ENCODE results near the gene SYK.
"Not testable (repeated sequence)": the region's sequence is repeated elsewhere in the genome, so short reads cannot be mapped to it uniquely, and the experiment has no call there.

SYK gene

GRCh38 chr9:90787771-90788460 is 13.7 kb upstream of the SYK start:
- H3K27me3 ChIP-seq (ENCODE audit: insufficient read depth, low read length, poor library complexity, severe bottlenecking): no peaks in the 10 kb centered on the region
- H3K9me3 ChIP-seq (ENCODE audit: insufficient read depth, low read depth, low read length): no peaks in the 10 kb centered on the region
- no peak overlapping the region for H3K9ac ChIP-seq (ENCODE audit: low read depth, low read length, poor library complexity, severe bottlenecking)
- no peak overlapping the region for H2AFZ ChIP-seq (ENCODE audit: low read length)
- no peak overlapping the region for H3K4me3 ChIP-seq (ENCODE audit: low read length, poor library complexity, severe bottlenecking)
- no peak for TF ChIP-seq EZH2phosphoT487 (IDR thresholded peaks at IDR 0.05; ENCODE audit: borderline replicate concordance)
- TF ChIP-seq, protein P1, sequence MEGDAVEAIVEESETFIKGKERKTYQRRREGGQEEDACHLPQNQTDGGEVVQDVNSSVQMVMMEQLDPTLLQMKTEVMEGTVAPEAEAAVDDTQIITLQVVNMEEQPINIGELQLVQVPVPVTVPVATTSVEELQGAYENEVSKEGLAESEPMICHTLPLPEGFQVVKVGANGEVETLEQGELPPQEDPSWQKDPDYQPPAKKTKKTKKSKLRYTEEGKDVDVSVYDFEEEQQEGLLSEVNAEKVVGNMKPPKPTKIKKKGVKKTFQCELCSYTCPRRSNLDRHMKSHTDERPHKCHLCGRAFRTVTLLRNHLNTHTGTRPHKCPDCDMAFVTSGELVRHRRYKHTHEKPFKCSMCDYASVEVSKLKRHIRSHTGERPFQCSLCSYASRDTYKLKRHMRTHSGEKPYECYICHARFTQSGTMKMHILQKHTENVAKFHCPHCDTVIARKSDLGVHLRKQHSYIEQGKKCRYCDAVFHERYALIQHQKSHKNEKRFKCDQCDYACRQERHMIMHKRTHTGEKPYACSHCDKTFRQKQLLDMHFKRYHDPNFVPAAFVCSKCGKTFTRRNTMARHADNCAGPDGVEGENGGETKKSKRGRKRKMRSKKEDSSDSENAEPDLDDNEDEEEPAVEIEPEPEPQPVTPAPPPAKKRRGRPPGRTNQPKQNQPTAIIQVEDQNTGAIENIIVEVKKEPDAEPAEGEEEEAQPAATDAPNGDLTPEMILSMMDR (conservative IDR thresholded peaks at IDR 0.05; ENCODE audit: low read length): no peak
- no peaks in the 10 kb centered on the region for H3F3A ChIP-seq (ENCODE audit: low read depth)
- no peaks in the 10 kb centered on the region for H3K79me2 ChIP-seq (ENCODE audit: insufficient read depth, low read length)
- H3K4me2 ChIP-seq (ENCODE audit: low read depth, low read length, poor library complexity, severe bottlenecking): no peak overlapping the region
- H3K9me2 ChIP-seq (replicated peaks; ENCODE audit: low read depth, low read length): no peaks in the 10 kb centered on the region
- H4K20me1 ChIP-seq (ENCODE audit: insufficient read depth, low read length, poor library complexity, severe bottlenecking): no peaks in the 10 kb centered on the region
- H3K36me3 ChIP-seq (ENCODE audit: insufficient read depth, low read length): no peaks in the 10 kb centered on the region
- H3K4me1 ChIP-seq (ENCODE audit: insufficient read depth, low read length, poor library complexity, severe bottlenecking): peaks cover 5% of the 10 kb centered on the region

DNA sequence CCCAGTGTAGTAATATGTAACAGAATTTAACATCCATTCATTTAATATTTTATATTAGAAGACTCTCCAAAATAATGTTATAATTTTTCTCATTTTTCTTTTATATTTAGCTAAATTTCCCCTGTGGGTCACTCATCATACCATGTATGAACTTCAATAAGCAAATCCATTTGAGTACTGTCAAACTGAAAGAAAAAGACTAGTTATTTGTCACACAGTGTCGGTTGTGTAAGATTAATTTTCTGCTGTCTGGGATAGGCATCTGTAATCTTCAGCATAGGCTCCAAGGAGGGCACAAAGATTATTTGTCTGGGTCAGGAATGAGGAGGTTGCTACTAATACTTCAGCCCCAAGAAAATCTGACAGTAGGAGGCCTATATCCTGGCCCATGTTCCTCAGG is 13.1 kb upstream of the SYK start:
- H3K9me2 ChIP-seq (replicated peaks; ENCODE audit: low read depth, low read length): not testable (repeated sequence)

DNA sequence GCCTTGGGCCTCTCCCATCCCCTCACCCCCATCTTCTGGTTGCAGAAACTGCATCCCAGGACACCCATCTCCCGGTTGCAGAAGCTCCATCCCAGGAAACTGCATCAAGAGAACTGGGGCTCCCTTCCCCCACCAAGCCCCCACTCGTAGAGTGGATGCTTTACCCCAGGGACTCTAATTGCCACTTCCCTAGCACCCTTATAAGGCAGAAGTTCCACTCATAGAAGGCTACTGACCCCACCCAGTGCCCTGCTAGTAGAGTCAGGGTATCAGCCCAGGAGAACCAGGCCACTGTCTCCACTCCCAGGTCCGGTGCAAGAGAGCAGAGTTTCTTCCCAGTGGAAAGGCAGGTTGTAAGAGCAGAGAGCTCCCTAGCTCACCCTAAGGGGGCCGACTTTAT is 12.2 kb upstream of the SYK start:
- H3K4me2 ChIP-seq (ENCODE audit: low read depth, low read length, poor library complexity, severe bottlenecking): no peak overlapping the region
- no peaks in the 10 kb centered on the region for H3F3A ChIP-seq (ENCODE audit: low read depth)
- no peaks in the 10 kb centered on the region for H3K9me3 ChIP-seq (ENCODE audit: insufficient read depth, low read depth, low read length)
- no peak overlapping the region for H3K4me3 ChIP-seq (ENCODE audit: low read length, poor library complexity, severe bottlenecking)
- no peaks in the 10 kb centered on the region for H3K27me3 ChIP-seq (ENCODE audit: insufficient read depth, low read length, poor library complexity, severe bottlenecking)
- no peaks in the 10 kb centered on the region for H3K36me3 ChIP-seq (ENCODE audit: insufficient read depth, low read length)
- H2AFZ ChIP-seq (ENCODE audit: low read length): no peak overlapping the region
- H3K4me1 ChIP-seq (ENCODE audit: insufficient read depth, low read length, poor library complexity, severe bottlenecking): no peaks in the 10 kb centered on the region
- no peak for TF ChIP-seq EZH2phosphoT487 (IDR thresholded peaks at IDR 0.05; ENCODE audit: borderline replicate concordance)
- TF ChIP-seq, protein P1 (conservative IDR thresholded peaks at IDR 0.05; ENCODE audit: low read length): no peak
- no peaks in the 10 kb centered on the region for H3K9me2 ChIP-seq (replicated peaks; ENCODE audit: low read depth, low read length)
- no peaks in the 10 kb centered on the region for H3K79me2 ChIP-seq (ENCODE audit: insufficient read depth, low read length)
- H4K20me1 ChIP-seq (ENCODE audit: insufficient read depth, low read length, poor library complexity, severe bottlenecking): no peaks in the 10 kb centered on the region
- H3K9ac ChIP-seq (ENCODE audit: low read depth, low read length, poor library complexity, severe bottlenecking): no peak overlapping the region

More for the DNA sequence above, 13.1 kb upstream of the SYK start:
- not testable (repeated sequence) for H2AFZ ChIP-seq (ENCODE audit: low read length); H3K36me3 ChIP-seq (ENCODE audit: insufficient read depth, low read length); H3K4me3 ChIP-seq (ENCODE audit: low read length, poor library complexity, severe bottlenecking); H3K79me2 ChIP-seq (ENCODE audit: insufficient read depth, low read length); H3F3A ChIP-seq (ENCODE audit: low read depth); H3K27me3 ChIP-seq (ENCODE audit: insufficient read depth, low read length, poor library complexity, severe bottlenecking); H3K9me3 ChIP-seq (ENCODE audit: insufficient read depth, low read depth, low read length); H3K9ac ChIP-seq (ENCODE audit: low read depth, low read length, poor library complexity, severe bottlenecking); H3K4me2 ChIP-seq (ENCODE audit: low read depth, low read length, poor library complexity, severe bottlenecking); H4K20me1 ChIP-seq (ENCODE audit: insufficient read depth, low read length, poor library complexity, severe bottlenecking); H3K4me1 ChIP-seq (ENCODE audit: insufficient read depth, low read length, poor library complexity, severe bottlenecking)

DNA sequence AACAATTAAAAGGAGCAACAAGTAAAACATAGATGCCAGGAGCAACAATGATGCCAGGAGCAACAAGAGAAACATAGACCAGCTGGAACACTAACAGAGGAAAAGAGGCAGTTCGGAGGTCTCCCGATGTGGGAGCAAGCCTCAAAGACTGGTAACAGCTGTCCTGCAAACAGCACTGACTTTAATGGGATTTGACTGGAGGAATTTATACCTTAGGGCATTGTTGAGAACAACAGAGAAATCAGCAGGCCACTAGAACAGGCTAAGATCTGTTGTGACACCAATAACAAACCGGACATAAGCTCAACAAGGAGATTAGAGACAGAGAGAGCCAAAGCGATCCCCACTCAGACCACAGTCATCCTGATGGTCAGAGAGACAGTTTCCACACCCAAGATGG is 11.8 kb upstream of the SYK start:
- Histone ChIP-seq H3K36me3 (ENCODE audit: insufficient read depth, low read length) (no peaks in the 10 kb centered on the region), H3K4me2 (ENCODE audit: low read depth, low read length, poor library complexity, severe bottlenecking) (no peak overlapping the region), H2AFZ (ENCODE audit: low read length) (no peak overlapping the region), H3K9me3 (ENCODE audit: insufficient read depth, low read depth, low read length) (no peaks in the 10 kb centered on the region), H3K4me1 (ENCODE audit: insufficient read depth, low read length, poor library complexity, severe bottlenecking) (peaks cover under 1% of the 10 kb centered on the region), H3K9ac (ENCODE audit: low read depth, low read length, poor library complexity, severe bottlenecking) (no peak overlapping the region), H3K9me2 (replicated peaks; ENCODE audit: low read depth, low read length) (no peaks in the 10 kb centered on the region), H3K4me3 (ENCODE audit: low read length, poor library complexity, severe bottlenecking) (no peak overlapping the region), H3K27me3 (ENCODE audit: insufficient read depth, low read length, poor library complexity, severe bottlenecking) (no peaks in the 10 kb centered on the region), H3F3A (ENCODE audit: low read depth) (no peaks in the 10 kb centered on the region), H4K20me1 (ENCODE audit: insufficient read depth, low read length, poor library complexity, severe bottlenecking) (no peaks in the 10 kb centered on the region), H3K79me2 (ENCODE audit: insufficient read depth, low read length) (no peaks in the 10 kb centered on the region)
- no peak for TF ChIP-seq EZH2phosphoT487 (IDR thresholded peaks at IDR 0.05; ENCODE audit: borderline replicate concordance)
- TF ChIP-seq, protein P1 (conservative IDR thresholded peaks at IDR 0.05; ENCODE audit: low read length): no peak

DNA sequence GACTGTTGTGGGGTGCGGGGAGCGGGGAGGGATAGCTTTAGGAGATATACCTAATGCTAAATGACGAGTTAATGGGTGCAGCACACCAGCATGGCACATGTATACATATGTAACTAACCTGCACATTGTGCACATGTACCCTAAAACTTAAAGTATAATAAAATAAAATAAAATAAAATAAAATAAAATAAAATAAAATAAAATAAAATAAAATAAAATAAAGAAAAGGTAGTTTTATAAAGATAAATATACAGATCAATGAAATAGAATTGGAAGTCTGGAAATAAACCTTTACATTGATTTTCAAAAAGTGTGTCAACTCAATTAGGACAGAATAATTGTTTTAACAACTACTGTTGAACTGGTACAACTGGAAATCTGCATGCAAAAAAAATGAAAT is 8.6 kb upstream of the SYK start:
- H3K79me2 ChIP-seq (ENCODE audit: insufficient read depth, low read length); H3K4me3 ChIP-seq (ENCODE audit: low read length, poor library complexity, severe bottlenecking); H3K4me2 ChIP-seq (ENCODE audit: low read depth, low read length, poor library complexity, severe bottlenecking); H3K9me3 ChIP-seq (ENCODE audit: insufficient read depth, low read depth, low read length); H3K9ac ChIP-seq (ENCODE audit: low read depth, low read length, poor library complexity, severe bottlenecking); H3F3A ChIP-seq (ENCODE audit: low read depth); H3K9me2 ChIP-seq (replicated peaks; ENCODE audit: low read depth, low read length); H3K36me3 ChIP-seq (ENCODE audit: insufficient read depth, low read length); H2AFZ ChIP-seq (ENCODE audit: low read length); H4K20me1 ChIP-seq (ENCODE audit: insufficient read depth, low read length, poor library complexity, severe bottlenecking); H3K27me3 ChIP-seq (ENCODE audit: insufficient read depth, low read length, poor library complexity, severe bottlenecking): not testable (repeated sequence)
- H3K4me1 ChIP-seq (ENCODE audit: insufficient read depth, low read length, poor library complexity, severe bottlenecking): peaks cover 18% of the 10 kb centered on the region
